Cardiac muscle cell (in vitro differentiated cells and primary cell): ENCODE measurements around the gene ATP4A. TPM values are rescaled to one million over a fixed set of nuclear protein-coding genes. Genes with fewer than 3 reads are reported as not detected.
A peak's percentile ranks its signal among the peaks of the same experiment; 100 is the strongest.

Experiments
- DNase-seq, 2 donors: peaks; one replicate each; pipeline versions ENCODE4 v3.0.0 to v3.0.0-alpha.2; 2010 to 2017; ENCODE audit warnings: low read depth in 1 of 2, low spot score in 1 of 2
- H3K27ac ChIP-seq: fragments of 200-600 bp; sonication (generic); 2 replicates; pipeline ENCODE4 v1.5.1; 2016
- H3K27me3 ChIP-seq: fragments of 200-600 bp; sonication (generic); 2 replicates; pipeline ENCODE4 v1.6.0; 2016; ENCODE audit warnings: control low read depth
- H3K36me3 ChIP-seq: fragments of 200-600 bp; sonication (generic); 2 replicates; pipeline ENCODE4 v1.5.1; 2016; ENCODE audit warnings: control low read depth
- H3K4me1 ChIP-seq: fragments of 200-600 bp; sonication (generic); 2 replicates; pipeline ENCODE4 v1.8.1; 2017; ENCODE audit warnings: low read depth, mild to moderate bottlenecking, mixed run types
- H3K4me3 ChIP-seq: fragments of 200-600 bp; sonication (generic); 2 replicates; pipeline ENCODE4 v1.5.1; 2016; ENCODE audit warnings: mild to moderate bottlenecking
- H3K9me3 ChIP-seq: fragments of 200-600 bp; sonication (generic); 2 replicates; pipeline ENCODE4 v1.5.1; 2017; ENCODE audit warnings: low read depth, mild to moderate bottlenecking, control low read depth
- polyA plus RNA-seq: library from polyadenylated mRNA; unstranded; fragments of >200 nt; fragmentation: Nextera tagmentation; extraction: Ambion mirVana; gene quantifications from 2 replicates; pipeline ENCODE4 v1.2.1, GENCODE V29; 2016
- total RNA-seq: library from RNA; depleted of rRNA; stranded (reverse); fragments of >200 nt; gene quantifications from 2 replicates; pipeline ENCODE4 v1.2.3, GENCODE V29; 2016
- TF ChIP-seq, protein P1 (sequence below): IDR thresholded peaks from 2 replicates; pipeline ENCODE4 v1.5.1; 2012; ENCODE audit warnings: low read depth, mild to moderate bottlenecking, low read length

Gene ATP4A
- total and polyA plus RNA-seq, 2 experiments from 2014 or later, result 0.10 to 0.74 TPM

DNA sequence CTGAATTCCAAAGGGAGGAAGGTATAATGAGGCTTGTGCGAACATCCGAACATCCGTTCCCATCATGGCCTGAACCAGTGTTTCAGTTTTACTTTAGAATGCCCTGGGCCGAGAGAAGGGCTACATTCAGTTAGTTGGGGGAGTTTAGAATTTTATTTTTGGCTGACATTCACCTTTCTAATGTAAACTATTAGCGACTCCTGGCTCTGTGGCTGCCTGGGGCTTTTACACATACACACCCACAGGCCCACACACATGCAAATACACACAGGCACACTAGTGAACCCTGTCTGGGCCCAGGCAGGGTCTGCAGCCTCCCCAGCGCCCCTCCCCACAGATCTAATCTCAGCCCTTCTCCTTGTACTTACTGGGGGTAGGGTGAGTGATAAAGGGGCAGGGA, 24.1 kb downstream of the ATP4A start:
- H3K4me1 ChIP-seq, result peaks cover under 1% of the 10 kb centered on the region
- H3K9me3 ChIP-seq, result no peaks in the 10 kb centered on the region
- no peaks in the 10 kb centered on the region for H3K27me3 ChIP-seq
- no peak overlapping the region for H3K27ac ChIP-seq
- DNase-seq, result no peak
- no peak overlapping the region for H3K4me3 ChIP-seq
- TF ChIP-seq, protein P1, sequence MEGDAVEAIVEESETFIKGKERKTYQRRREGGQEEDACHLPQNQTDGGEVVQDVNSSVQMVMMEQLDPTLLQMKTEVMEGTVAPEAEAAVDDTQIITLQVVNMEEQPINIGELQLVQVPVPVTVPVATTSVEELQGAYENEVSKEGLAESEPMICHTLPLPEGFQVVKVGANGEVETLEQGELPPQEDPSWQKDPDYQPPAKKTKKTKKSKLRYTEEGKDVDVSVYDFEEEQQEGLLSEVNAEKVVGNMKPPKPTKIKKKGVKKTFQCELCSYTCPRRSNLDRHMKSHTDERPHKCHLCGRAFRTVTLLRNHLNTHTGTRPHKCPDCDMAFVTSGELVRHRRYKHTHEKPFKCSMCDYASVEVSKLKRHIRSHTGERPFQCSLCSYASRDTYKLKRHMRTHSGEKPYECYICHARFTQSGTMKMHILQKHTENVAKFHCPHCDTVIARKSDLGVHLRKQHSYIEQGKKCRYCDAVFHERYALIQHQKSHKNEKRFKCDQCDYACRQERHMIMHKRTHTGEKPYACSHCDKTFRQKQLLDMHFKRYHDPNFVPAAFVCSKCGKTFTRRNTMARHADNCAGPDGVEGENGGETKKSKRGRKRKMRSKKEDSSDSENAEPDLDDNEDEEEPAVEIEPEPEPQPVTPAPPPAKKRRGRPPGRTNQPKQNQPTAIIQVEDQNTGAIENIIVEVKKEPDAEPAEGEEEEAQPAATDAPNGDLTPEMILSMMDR, result no peak
- no peaks in the 10 kb centered on the region for H3K36me3 ChIP-seq

GRCh38 chr19:35534803-35535480, 28.5 kb downstream of the ATP4A start:
- no peaks in the 10 kb centered on the region for H3K36me3 ChIP-seq
- H3K4me1 ChIP-seq, result no peaks in the 10 kb centered on the region
- TF ChIP-seq, protein P1, result no peak
- DNase-seq, result no peak
- no peak overlapping the region for H3K4me3 ChIP-seq
- H3K27ac ChIP-seq, result no peak overlapping the region
- no peaks in the 10 kb centered on the region for H3K27me3 ChIP-seq
- no peaks in the 10 kb centered on the region for H3K9me3 ChIP-seq

DNA sequence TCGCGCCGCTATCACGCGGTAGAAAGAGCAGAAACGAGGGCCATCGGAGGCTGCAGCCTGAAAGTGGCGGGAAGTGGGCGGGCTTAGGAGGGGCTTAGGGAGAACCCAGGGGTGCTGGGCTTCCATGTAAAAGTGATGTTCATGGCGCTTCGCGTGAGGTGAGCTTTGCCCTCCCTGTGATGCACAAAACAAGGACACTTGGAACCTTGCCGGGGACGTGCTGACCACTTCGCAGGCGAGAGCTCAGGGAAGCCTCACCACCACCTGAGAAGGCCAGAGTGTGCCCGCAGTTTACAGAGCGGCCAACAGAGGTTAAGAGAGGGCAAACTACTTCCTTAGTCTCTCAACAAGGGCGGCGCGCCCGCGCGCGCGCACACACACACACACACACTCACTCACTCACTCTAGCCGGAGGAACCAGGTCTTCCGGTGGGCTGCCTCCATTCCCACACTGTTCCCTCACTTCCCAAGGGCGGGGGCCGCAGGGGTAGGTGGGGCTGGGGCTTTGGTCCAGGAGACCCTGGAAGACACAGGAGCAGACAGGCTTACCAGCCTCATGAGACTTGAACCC, 29.6 kb downstream of the ATP4A start:
- DNase-seq, result peak; percentile 29 to 57
- Histone ChIP-seq H3K27ac (no peak overlapping the region), H3K36me3 (no peaks in the 10 kb centered on the region), H3K4me3 (no peak overlapping the region), H3K4me1 (no peaks in the 10 kb centered on the region), H3K27me3 (no peaks in the 10 kb centered on the region), H3K9me3 (no peaks in the 10 kb centered on the region)
- TF ChIP-seq, protein P1, result no peak

DNA sequence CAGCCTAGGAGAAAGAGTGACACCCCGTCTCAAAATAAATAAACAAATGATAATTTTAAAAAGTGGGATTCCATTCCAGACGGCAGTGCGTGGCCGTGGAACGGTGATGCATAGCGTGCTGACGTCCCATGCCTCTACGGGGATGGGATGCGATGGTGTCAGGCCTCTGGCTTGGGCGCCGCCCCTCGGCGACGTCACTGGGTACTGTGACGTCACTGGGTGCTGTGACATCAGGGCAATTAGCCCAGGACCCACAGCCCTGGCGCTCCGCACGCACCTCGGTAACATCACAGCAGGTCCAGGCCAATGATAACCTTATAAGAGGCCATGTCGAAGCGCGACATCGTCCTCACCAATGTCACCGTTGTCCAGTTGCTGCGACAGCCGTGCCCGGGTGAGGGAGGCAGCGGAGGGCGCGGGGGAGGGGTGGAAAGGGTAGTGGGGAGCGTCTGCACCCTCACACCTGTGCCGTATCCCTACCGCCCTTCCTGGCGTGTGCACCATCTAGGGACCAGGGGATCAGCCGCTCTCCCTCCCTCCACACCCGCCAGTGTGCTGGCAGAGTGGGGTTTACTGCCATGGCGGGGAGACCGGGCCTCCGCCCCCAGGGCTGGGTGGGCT, 30.1 kb downstream of the ATP4A start, which contains the start of gene GAPDHS:
Gene GAPDHS (plus strand): TSS at position 256 of the 621 bp plus-strand sequence. CDS start 72 bp downstream, at position 328.
- H3K27ac ChIP-seq, result no peak within 1 kb of the TSS
- H3K27me3 ChIP-seq, result no peaks in the 10 kb centered on the region
- no peaks in the 10 kb centered on the region for H3K4me1 ChIP-seq
- no peak within 1 kb of the TSS for H3K4me3 ChIP-seq
- H3K9me3 ChIP-seq, result no peaks in the 10 kb centered on the region
- peak in 1 of 2 donors; percentile 21 for DNase-seq
- TF ChIP-seq, protein P1, result no peak
- H3K36me3 ChIP-seq, result no peaks in the 10 kb centered on the region

DNA sequence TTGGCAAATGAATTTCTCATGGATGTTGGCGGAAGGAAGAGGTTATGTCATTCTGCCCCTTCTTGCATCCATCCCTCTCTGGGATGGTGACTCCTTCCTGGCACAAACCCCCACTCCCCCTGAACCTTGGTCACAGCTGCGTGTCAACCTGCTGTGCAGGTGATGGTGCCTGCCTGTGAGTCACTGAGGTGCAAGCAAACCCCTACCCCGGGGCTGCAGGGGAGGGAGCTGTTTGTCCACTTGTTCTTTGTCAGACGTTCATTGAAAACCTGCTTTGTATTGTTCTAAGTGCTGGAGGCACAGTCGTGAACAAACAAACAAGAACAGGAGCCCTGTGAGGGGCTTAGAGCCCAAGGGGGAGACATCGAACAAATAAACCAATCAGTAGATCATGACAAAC, 32.2 kb downstream of the ATP4A start:
- H3K27me3 ChIP-seq, result no peaks in the 10 kb centered on the region
- H3K27ac ChIP-seq, result no peak overlapping the region
- DNase-seq, result no peak
- TF ChIP-seq, protein P1, result no peak
- H3K4me3 ChIP-seq, result no peak overlapping the region
- no peaks in the 10 kb centered on the region for H3K36me3 ChIP-seq
- H3K9me3 ChIP-seq, result no peaks in the 10 kb centered on the region
- no peaks in the 10 kb centered on the region for H3K4me1 ChIP-seq
